ENCODE measurements around the gene SART3. TPM values are rescaled to one million over a fixed set of nuclear protein-coding genes. Genes with fewer than 3 reads are reported as not detected.

SART3 gene
- total and polyA plus RNA-seq, 10 of the 15 experiments (the other 5 are each of a cell fraction or from before 2014, with no cell fraction given) = 8.8 to 179 (median 54.9) TPM

DNA sequence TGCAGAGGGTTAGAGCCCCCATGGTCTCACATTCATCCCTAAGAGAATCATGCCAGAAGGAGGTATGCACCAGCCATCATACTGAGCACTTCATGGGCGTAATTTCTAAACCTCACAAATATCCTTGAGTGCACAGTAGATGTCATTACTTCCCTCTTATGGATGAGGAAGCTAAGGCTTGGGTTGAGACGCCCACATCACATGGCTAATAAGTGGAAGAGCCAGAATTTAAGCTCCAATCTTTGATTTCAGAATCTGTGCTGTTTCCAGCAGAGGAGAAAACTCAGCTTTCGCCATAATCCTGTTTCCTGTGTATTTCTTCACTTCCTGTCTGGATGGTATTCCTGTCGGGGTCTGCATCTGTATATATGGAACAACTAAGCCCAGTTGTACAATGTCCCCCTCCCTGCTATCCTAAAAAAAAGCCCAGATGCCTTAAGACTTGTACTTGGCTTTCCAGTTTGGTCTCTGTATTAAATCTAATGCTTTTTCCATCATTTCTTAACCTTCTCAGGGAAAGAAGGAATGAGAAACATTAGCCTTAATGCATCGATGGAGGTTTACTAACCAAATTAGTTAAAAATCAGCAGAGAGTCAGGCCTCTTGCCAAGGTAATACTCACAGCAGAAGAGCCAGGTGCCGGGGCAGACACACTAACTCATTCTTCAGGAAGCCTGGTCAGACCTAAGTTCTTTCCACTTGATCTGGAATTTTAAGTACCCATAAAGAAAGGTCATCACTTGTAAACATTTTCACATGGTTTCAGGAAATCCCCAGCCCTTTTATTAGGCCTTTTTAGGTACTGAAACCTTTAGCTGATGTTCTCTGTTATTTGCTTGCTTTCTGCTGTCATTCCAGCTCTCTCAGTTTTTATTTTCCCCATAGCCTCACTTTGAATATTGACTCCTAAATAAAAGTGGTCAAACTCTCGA lies 6.7 kb upstream of the SART3 start (continued):
- TF ChIP-seq, protein P1, sequence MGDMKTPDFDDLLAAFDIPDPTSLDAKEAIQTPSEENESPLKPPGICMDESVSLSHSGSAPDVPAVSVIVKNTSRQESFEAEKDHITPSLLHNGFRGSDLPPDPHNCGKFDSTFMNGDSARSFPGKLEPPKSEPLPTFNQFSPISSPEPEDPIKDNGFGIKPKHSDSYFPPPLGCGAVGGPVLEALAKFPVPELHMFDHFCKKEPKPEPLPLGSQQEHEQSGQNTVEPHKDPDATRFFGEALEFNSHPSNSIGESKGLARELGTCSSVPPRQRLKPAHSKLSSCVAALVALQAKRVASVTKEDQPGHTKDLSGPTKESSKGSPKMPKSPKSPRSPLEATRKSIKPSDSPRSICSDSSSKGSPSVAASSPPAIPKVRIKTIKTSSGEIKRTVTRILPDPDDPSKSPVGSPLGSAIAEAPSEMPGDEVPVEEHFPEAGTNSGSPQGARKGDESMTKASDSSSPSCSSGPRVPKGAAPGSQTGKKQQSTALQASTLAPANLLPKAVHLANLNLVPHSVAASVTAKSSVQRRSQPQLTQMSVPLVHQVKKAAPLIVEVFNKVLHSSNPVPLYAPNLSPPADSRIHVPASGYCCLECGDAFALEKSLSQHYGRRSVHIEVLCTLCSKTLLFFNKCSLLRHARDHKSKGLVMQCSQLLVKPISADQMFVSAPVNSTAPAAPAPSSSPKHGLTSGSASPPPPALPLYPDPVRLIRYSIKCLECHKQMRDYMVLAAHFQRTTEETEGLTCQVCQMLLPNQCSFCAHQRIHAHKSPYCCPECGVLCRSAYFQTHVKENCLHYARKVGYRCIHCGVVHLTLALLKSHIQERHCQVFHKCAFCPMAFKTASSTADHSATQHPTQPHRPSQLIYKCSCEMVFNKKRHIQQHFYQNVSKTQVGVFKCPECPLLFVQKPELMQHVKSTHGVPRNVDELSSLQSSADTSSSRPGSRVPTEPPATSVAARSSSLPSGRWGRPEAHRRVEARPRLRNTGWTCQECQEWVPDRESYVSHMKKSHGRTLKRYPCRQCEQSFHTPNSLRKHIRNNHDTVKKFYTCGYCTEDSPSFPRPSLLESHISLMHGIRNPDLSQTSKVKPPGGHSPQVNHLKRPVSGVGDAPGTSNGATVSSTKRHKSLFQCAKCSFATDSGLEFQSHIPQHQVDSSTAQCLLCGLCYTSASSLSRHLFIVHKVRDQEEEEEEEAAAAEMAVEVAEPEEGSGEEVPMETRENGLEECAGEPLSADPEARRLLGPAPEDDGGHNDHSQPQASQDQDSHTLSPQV (IDR thresholded peaks at IDR 0.05) = peak; percentile 6; the same call in 1 of the 2 replicates
- TF ChIP-seq RELA (IDR thresholded peaks at IDR 0.05; ENCODE audit: borderline replicate concordance, partially characterized antibody) (peak; percentile 84), NRF1 (conservative IDR thresholded peaks at IDR 0.05; ENCODE audit: low read depth, low read length) (no peak), RBBP5 (conservative IDR thresholded peaks at IDR 0.05) (no peak), NFIC (IDR thresholded peaks at IDR 0.05; ENCODE audit: low read depth, low read length) (no peak), SMAD1 (IDR thresholded peaks at IDR 0.05; ENCODE audit: low read depth, partially characterized antibody) (peak; percentile 40)
- TF ChIP-seq, protein P2, sequence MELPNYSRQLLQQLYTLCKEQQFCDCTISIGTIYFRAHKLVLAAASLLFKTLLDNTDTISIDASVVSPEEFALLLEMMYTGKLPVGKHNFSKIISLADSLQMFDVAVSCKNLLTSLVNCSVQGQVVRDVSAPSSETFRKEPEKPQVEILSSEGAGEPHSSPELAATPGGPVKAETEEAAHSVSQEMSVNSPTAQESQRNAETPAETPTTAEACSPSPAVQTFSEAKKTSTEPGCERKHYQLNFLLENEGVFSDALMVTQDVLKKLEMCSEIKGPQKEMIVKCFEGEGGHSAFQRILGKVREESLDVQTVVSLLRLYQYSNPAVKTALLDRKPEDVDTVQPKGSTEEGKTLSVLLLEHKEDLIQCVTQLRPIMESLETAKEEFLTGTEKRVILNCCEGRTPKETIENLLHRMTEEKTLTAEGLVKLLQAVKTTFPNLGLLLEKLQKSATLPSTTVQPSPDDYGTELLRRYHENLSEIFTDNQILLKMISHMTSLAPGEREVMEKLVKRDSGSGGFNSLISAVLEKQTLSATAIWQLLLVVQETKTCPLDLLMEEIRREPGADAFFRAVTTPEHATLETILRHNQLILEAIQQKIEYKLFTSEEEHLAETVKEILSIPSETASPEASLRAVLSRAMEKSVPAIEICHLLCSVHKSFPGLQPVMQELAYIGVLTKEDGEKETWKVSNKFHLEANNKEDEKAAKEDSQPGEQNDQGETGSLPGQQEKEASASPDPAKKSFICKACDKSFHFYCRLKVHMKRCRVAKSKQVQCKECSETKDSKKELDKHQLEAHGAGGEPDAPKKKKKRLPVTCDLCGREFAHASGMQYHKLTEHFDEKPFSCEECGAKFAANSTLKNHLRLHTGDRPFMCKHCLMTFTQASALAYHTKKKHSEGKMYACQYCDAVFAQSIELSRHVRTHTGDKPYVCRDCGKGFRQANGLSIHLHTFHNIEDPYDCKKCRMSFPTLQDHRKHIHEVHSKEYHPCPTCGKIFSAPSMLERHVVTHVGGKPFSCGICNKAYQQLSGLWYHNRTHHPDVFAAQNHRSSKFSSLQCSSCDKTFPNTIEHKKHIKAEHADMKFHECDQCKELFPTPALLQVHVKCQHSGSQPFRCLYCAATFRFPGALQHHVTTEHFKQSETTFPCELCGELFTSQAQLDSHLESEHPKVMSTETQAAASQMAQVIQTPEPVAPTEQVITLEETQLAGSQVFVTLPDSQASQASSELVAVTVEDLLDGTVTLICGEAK (IDR thresholded peaks at IDR 0.05; ENCODE audit: borderline replicate concordance) = 0 out of 2 replicates have a peak, but pooled peaks have one; percentile 17
- TF ChIP-seq, protein P3, sequence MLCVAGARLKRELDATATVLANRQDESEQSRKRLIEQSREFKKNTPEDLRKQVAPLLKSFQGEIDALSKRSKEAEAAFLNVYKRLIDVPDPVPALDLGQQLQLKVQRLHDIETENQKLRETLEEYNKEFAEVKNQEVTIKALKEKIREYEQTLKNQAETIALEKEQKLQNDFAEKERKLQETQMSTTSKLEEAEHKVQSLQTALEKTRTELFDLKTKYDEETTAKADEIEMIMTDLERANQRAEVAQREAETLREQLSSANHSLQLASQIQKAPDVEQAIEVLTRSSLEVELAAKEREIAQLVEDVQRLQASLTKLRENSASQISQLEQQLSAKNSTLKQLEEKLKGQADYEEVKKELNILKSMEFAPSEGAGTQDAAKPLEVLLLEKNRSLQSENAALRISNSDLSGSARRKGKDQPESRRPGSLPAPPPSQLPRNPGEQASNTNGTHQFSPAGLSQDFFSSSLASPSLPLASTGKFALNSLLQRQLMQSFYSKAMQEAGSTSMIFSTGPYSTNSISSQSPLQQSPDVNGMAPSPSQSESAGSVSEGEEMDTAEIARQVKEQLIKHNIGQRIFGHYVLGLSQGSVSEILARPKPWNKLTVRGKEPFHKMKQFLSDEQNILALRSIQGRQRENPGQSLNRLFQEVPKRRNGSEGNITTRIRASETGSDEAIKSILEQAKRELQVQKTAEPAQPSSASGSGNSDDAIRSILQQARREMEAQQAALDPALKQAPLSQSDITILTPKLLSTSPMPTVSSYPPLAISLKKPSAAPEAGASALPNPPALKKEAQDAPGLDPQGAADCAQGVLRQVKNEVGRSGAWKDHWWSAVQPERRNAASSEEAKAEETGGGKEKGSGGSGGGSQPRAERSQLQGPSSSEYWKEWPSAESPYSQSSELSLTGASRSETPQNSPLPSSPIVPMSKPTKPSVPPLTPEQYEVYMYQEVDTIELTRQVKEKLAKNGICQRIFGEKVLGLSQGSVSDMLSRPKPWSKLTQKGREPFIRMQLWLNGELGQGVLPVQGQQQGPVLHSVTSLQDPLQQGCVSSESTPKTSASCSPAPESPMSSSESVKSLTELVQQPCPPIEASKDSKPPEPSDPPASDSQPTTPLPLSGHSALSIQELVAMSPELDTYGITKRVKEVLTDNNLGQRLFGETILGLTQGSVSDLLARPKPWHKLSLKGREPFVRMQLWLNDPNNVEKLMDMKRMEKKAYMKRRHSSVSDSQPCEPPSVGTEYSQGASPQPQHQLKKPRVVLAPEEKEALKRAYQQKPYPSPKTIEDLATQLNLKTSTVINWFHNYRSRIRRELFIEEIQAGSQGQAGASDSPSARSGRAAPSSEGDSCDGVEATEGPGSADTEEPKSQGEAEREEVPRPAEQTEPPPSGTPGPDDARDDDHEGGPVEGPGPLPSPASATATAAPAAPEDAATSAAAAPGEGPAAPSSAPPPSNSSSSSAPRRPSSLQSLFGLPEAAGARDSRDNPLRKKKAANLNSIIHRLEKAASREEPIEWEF (IDR thresholded peaks at IDR 0.05; ENCODE audit: insufficient replicate concordance, low read depth, low read length) = peak; percentile 74
- TF ChIP-seq, protein P4, sequence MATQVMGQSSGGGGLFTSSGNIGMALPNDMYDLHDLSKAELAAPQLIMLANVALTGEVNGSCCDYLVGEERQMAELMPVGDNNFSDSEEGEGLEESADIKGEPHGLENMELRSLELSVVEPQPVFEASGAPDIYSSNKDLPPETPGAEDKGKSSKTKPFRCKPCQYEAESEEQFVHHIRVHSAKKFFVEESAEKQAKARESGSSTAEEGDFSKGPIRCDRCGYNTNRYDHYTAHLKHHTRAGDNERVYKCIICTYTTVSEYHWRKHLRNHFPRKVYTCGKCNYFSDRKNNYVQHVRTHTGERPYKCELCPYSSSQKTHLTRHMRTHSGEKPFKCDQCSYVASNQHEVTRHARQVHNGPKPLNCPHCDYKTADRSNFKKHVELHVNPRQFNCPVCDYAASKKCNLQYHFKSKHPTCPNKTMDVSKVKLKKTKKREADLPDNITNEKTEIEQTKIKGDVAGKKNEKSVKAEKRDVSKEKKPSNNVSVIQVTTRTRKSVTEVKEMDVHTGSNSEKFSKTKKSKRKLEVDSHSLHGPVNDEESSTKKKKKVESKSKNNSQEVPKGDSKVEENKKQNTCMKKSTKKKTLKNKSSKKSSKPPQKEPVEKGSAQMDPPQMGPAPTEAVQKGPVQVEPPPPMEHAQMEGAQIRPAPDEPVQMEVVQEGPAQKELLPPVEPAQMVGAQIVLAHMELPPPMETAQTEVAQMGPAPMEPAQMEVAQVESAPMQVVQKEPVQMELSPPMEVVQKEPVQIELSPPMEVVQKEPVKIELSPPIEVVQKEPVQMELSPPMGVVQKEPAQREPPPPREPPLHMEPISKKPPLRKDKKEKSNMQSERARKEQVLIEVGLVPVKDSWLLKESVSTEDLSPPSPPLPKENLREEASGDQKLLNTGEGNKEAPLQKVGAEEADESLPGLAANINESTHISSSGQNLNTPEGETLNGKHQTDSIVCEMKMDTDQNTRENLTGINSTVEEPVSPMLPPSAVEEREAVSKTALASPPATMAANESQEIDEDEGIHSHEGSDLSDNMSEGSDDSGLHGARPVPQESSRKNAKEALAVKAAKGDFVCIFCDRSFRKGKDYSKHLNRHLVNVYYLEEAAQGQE (IDR thresholded peaks at IDR 0.05; ENCODE audit: low read depth, low read length) = no peak

All from GM12878 (cell line).